K562 (cell line): ENCODE results near the gene CHDH. TPM values are rescaled to one million over a fixed set of nuclear protein-coding genes. Genes with fewer than 3 reads are reported as not detected.

Experiments
- BCOR ChIP-seq: fragments of 450-650 bp; IDR thresholded peaks from 2 replicates; pipeline ENCODE4 v1.6.1; 2016
- C11orf30 ChIP-seq: fragments of 450-650 bp; IDR thresholded peaks from 2 replicates; pipeline ENCODE4 v1.6.1; 2016; ENCODE audit warnings: low read depth, mild to moderate bottlenecking
- CSDE1 ChIP-seq, 2 experiments: fragments of 450-650 bp; IDR thresholded peaks; 2 replicates each; pipeline ENCODE4 v1.6.1; 2016; ENCODE audit warnings: mild to moderate bottlenecking in 1 of 2
- CXXC5 ChIP-seq: fragments of 250-450 bp; sonication (Bioruptor Pico); IDR thresholded peaks from 2 replicates; pipeline ENCODE4 v1.8.0; 2022; ENCODE audit warnings: inconsistent platforms, mild to moderate bottlenecking, moderate library complexity
- ETV5 ChIP-seq: sonication (generic); formaldehyde crosslinking; IDR thresholded peaks from 2 replicates; pipeline ENCODE4 v1.4.0; 2020; ENCODE audit warnings: low read depth, mild to moderate bottlenecking, missing genetic modification reagents
- MCM7 ChIP-seq, 2 experiments: fragments of 450-650 bp; IDR thresholded peaks; 2 replicates each; pipeline ENCODE4 v1.6.1; 2016 to 2018
- NR2C2 ChIP-seq, 2 experiments: fragments of 200-800 bp in 1 of 2; sonication (Bioruptor generic) in 1 of 2; sonication (generic) in 1 of 2; formaldehyde crosslinking in 1 of 2; IDR thresholded peaks; 2 replicates each; pipeline versions ENCODE4 v1.6.1 to v1.8.0; 2016 to 2022; ENCODE audit warnings: mild to moderate bottlenecking in 1 of 2, missing compliant biosample characterization in 1 of 2, missing genetic modification characterization in 1 of 2, missing genetic modification reagents in 1 of 2
- PCBP1 ChIP-seq: fragments of 200-400 bp; formaldehyde crosslinking; IDR thresholded peaks from 2 replicates; pipeline ENCODE4 v1.6.1; 2018; ENCODE audit warnings: mild to moderate bottlenecking, low read depth, low read length; ENCODE audit not compliant: poor library complexity, severe bottlenecking
- PTRF ChIP-seq: fragments of 450-650 bp; IDR thresholded peaks from 2 replicates; pipeline ENCODE4 v1.6.1; 2016; ENCODE audit warnings: mild to moderate bottlenecking, missing genetic modification characterization, missing compliant biosample characterization
- RBM22 ChIP-seq: fragments of 200-400 bp; formaldehyde crosslinking; IDR thresholded peaks from 2 replicates; pipeline ENCODE4 v1.6.1; 2018; ENCODE audit warnings: low read length, low read depth; ENCODE audit not compliant: poor library complexity, severe bottlenecking
- RBM39 ChIP-seq: fragments of 200-400 bp; formaldehyde crosslinking; optimal IDR thresholded peaks from 2 replicates; pipeline ENCODE3; 2018; ENCODE audit warnings: low read depth, low read length
- SOX6 ChIP-seq: fragments of 450-650 bp; IDR thresholded peaks from 2 replicates; pipeline ENCODE4 v1.6.1; 2014; ENCODE audit warnings: mild to moderate bottlenecking
- SRF ChIP-seq, 2 experiments: fragments of 250-450, 450-650 bp in 1 of 2; sonication (Bioruptor Pico) in 1 of 2; sonication (generic) in 1 of 2; formaldehyde crosslinking; IDR thresholded peaks; 2 replicates each; pipeline versions ENCODE4 v1.5.0 to v1.5.1; 2020 to 2022; ENCODE audit warnings: mild to moderate bottlenecking in 1 of 2, missing genetic modification reagents in 1 of 2
- ZNF282 ChIP-seq: sonication (generic); formaldehyde crosslinking; IDR thresholded peaks from 2 replicates; pipeline ENCODE4 v1.8.1; 2023; ENCODE audit warnings: missing genetic modification reagents
- ZNF324 ChIP-seq: fragments of 250-450 bp; sonication (Bioruptor Pico); IDR thresholded peaks from 2 replicates; pipeline ENCODE4 v1.4.0; 2020; ENCODE audit warnings: mild to moderate bottlenecking
- polyA plus RNA-seq, 8 experiments: library from polyadenylated mRNA; depleted of rRNA in 4 of 8; stranded (reverse) in 5 of 8; unstranded in 3 of 8; fragments of >200 nt; fragmentation: Nextera tagmentation in 2 of 8; fragmentation: Illumina TruSeq in 1 of 8; extraction: Ambion mirVana in 2 of 8; extraction: Trizol in 1 of 8; gene quantifications; 2 replicates each; pipeline versions ENCODE4 v1.2.1 to v1.2.3, GENCODE V29; 2011 to 2014; ENCODE audit warnings: inconsistent platforms in 1 of 8, missing spikeins in 1 of 8
- total RNA-seq, 7 experiments: library from RNA; depleted of rRNA in 6 of 7; stranded (reverse); fragments of >200 nt in 6 of 7; fragmentation: Illumina TruSeq in 2 of 7; extraction: Trizol in 2 of 7; gene quantifications; 2 replicates each; pipeline versions ENCODE4 v1.2.1 to v1.2.3, GENCODE V29; 2011 to 2021; ENCODE audit warnings: low replicate concordance in 1 of 7
- TF ChIP-seq, protein P1 (sequence below), 2 experiments: IDR thresholded peaks; 2 replicates each; pipeline ENCODE4 v1.6.1; 2012; ENCODE audit warnings: improper control_type of control experiment in 2 of 2, low read depth in 2 of 2, low read length in 2 of 2, borderline replicate concordance in 1 of 2
- TF ChIP-seq, protein P2 (sequence below): fragments of 450-650 bp; IDR thresholded peaks from 2 replicates; pipeline ENCODE4 v1.6.1; 2016; ENCODE audit warnings: low read depth

The CHDH gene
- total and polyA plus RNA-seq, 9 of the 15 experiments (the other 6 are each of a cell fraction or from before 2014, with no cell fraction given) = 0.06 to 1.9 (median 0.46) TPM

GRCh38 chr3:53891497-53892285 is 45.5 kb upstream of the CHDH start, which contains the start of gene SELENOK (continued):
- TF ChIP-seq, protein P1, sequence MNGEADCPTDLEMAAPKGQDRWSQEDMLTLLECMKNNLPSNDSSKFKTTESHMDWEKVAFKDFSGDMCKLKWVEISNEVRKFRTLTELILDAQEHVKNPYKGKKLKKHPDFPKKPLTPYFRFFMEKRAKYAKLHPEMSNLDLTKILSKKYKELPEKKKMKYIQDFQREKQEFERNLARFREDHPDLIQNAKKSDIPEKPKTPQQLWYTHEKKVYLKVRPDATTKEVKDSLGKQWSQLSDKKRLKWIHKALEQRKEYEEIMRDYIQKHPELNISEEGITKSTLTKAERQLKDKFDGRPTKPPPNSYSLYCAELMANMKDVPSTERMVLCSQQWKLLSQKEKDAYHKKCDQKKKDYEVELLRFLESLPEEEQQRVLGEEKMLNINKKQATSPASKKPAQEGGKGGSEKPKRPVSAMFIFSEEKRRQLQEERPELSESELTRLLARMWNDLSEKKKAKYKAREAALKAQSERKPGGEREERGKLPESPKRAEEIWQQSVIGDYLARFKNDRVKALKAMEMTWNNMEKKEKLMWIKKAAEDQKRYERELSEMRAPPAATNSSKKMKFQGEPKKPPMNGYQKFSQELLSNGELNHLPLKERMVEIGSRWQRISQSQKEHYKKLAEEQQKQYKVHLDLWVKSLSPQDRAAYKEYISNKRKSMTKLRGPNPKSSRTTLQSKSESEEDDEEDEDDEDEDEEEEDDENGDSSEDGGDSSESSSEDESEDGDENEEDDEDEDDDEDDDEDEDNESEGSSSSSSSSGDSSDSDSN (IDR thresholded peaks at IDR 0.05; ENCODE audit: borderline replicate concordance in 1 of 2, low read depth in 2 of 2, low read length in 2 of 2) = peak in 1 of 2 experiments; percentile 50; a peak in 1 of 4 replicates
- no peak for TF ChIP-seq ETV5 (CRISPR knock-in tag)
- TF ChIP-seq CXXC5 (CRISPR knock-in tag) = peak; percentile 85
- TF ChIP-seq SOX6 = peak; percentile 9; the same call in 1 of the 2 replicates
- TF ChIP-seq, protein P2, sequence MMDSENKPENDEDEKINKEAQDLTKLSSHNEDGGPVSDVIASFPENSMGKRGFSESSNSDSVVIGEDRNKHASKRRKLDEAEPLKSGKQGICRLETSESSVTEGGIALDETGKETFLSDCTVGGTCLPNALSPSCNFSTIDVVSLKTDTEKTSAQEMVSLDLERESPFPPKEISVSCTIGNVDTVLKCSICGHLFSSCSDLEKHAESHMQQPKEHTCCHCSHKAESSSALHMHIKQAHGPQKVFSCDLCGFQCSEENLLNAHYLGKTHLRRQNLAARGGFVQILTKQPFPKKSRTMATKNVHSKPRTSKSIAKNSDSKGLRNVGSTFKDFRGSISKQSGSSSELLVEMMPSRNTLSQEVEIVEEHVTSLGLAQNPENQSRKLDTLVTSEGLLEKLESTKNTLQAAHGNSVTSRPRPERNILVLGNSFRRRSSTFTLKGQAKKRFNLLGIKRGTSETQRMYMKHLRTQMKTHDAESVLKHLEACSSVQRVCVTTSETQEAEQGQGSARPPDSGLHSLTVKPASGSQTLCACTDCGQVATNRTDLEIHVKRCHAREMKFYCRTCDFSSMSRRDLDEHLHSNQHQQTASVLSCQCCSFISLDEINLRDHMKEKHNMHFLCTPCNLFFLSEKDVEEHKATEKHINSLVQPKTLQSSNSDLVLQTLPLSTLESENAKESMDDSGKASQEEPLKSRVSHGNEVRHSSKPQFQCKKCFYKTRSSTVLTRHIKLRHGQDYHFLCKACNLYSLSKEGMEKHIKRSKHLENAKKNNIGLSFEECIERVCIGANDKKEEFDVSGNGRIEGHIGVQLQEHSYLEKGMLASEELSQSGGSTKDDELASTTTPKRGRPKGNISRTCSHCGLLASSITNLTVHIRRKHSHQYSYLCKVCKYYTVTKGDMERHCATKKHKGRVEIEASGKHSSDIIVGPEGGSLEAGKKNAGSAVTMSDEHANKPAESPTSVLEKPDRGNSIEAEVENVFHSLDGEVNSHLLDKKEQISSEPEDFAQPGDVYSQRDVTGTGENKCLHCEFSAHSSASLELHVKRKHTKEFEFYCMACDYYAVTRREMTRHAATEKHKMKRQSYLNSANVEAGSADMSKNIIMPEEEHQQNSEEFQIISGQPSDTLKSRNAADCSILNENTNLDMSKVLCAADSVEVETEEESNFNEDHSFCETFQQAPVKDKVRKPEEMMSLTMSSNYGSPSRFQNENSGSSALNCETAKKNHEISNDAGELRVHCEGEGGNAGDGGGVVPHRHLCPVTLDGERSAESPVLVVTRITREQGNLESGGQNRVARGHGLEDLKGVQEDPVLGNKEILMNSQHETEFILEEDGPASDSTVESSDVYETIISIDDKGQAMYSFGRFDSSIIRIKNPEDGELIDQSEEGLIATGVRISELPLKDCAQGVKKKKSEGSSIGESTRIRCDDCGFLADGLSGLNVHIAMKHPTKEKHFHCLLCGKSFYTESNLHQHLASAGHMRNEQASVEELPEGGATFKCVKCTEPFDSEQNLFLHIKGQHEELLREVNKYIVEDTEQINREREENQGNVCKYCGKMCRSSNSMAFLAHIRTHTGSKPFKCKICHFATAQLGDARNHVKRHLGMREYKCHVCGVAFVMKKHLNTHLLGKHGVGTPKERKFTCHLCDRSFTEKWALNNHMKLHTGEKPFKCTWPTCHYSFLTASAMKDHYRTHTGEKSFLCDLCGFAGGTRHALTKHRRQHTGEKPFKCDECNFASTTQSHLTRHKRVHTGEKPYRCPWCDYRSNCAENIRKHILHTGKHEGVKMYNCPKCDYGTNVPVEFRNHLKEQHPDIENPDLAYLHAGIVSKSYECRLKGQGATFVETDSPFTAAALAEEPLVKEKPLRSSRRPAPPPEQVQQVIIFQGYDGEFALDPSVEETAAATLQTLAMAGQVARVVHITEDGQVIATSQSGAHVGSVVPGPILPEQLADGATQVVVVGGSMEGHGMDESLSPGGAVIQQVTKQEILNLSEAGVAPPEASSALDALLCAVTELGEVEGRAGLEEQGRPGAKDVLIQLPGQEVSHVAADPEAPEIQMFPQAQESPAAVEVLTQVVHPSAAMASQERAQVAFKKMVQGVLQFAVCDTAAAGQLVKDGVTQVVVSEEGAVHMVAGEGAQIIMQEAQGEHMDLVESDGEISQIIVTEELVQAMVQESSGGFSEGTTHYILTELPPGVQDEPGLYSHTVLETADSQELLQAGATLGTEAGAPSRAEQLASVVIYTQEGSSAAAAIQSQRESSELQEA = peak; percentile 85
- TF ChIP-seq BCOR = 0 out of 2 replicates have a peak, but pooled peaks have one; percentile 11
- no peak for TF ChIP-seq ZNF324
- no peak for TF ChIP-seq ZNF282
- TF ChIP-seq MCM7 (IDR thresholded peaks at IDR 0.05) = no peak
- TF ChIP-seq RBM22 = no peak
- TF ChIP-seq PTRF (tag) = no peak
- no peak for TF ChIP-seq SRF (CRISPR knock-in tag; IDR thresholded peaks at IDR 0.05)
- TF ChIP-seq RBM39 = no peak
- TF ChIP-seq PCBP1 = no peak
- peak in 1 of 2 experiments; percentile 60; a peak in 2 of 4 replicates for TF ChIP-seq CSDE1 (IDR thresholded peaks at IDR 0.05)
- TF ChIP-seq C11orf30 = peak; percentile 99
- no peak for TF ChIP-seq NR2C2 (CRISPR knock-in tag; IDR thresholded peaks at IDR 0.05)
- TF ChIP-seq NR2C2 (tag; IDR thresholded peaks at IDR 0.05) = peak; percentile 56; the same call in 1 of the 2 replicates
